ENCODE results near the gene PPFIA2.

GRCh38 chr12:81377771-81378170 lies 381.4 kb downstream of the PPFIA2 start:
- no peak for TF ChIP-seq CTCF (IDR thresholded peaks at IDR 0.05)
- TF ChIP-seq POLR2A (IDR thresholded peaks at IDR 0.05): no peak
